Sciatic nerve (tissue), 2 donors: ENCODE results near the gene PRICKLE4. TPM values are rescaled to one million over a fixed set of nuclear protein-coding genes. Genes with fewer than 3 reads are reported as not detected.
"Not testable (repeated sequence)": the region's sequence is repeated elsewhere in the genome, so short reads cannot be mapped to it uniquely, and the experiment has no call there.

ENCODE experiments used
- ATAC-seq: fragments of 200-7000 bp; cut with Tn5 transposase; one replicate; pipeline ENCODE4 v1.9.1; 2020; ENCODE audit warnings: mild to moderate bottlenecking, moderate library complexity
- DNase-seq: peaks from one replicate; pipeline ENCODE4 v3.0.0-alpha.2; 2020; ENCODE audit warnings: low spot score
- intact Hi-C: fragments of 100-400 bp; cut with DNase I; formaldehyde crosslinking; loops from one replicate; pipeline ENCODE4 v1.14.2; 2022
- total RNA-seq: library from RNA; stranded (reverse); fragmentation: NEBNext Ultra II Directional; extraction: Animal tissue kit (Norgen Biotek cat#: 25700); gene quantifications from one replicate; pipeline ENCODE4 v1.2.1, GENCODE V29; 2021
- donor health status: DM: no; HTN: no; CAD: no.
- donor health status: DM: no; HTN: no; CAD: no.

PRICKLE4 gene
- total RNA-seq, 1 donor from 2014 or later, result 9.0 TPM

DNA sequence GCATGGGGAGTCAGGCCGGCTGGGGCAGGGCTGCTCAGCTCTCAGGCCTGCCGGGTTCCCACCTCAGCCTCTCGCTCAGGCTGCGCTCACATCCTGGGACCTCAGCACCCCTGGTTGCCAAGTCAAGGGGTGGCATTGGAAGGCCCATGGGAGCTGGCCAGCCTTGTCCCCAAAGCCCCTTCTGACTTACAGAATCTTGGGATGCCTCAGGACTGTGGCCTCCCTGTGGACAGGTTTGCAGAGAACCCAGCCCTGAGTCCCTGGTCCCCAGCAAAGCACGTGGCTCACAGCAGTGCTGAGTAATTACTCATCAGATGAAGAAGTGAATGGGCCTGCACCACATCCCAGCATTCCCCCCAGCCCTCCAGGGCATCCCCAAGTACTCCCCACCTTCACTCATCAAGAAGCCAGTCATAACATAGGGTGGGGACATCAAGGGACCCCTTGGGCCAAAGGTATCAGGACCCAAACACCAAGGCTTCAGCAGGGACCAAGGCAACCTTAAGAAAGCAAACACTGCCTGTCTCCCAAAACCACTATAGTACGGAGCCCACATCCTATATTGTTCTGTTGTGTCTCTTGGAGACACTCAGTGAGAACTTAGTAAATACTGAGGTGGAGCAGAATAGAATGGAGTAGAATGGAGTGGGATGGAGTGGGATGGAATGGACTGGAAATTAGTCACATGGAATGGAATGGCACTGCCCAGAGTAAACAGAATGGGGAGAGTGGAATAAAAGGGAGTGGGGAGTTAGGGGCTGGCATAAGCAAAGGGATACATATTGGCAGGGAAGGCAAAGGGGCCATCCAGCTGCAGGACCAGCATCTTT, 37.0 kb upstream of the PRICKLE4 start:
- ATAC-seq (no peak), DNase-seq (no peak)
- intact Hi-C loops, result no loop called here

DNA sequence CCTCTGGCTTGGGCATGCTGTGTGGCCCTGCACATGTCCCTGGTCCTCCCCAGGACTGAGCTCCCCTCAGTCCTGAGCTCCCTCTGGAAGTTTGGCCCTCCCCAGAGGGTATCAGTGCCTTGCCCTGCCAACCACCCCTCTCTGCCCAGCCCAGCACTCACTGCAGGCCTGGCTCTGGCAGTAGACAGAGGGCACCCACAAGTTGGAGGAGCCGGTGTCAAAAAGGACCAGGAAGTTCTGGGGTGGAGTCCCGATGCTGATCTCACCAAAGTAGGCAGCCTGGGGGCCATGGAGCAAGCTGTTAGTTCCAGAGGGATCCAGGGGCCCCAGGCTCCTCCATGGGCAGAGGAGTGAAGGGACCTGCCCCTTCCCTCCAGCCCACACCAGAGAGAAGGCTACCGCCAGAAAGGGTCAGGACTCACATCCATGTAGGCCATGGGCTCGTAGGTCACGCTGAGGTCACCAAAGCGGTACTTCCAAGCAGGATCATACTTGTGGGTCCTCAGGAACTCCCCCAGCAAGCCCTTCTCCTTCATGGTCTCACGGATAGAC, 36.3 kb upstream of the PRICKLE4 start:
- ATAC-seq, result no peak
- no peak for DNase-seq
- intact Hi-C loops, result no loop called here

DNA sequence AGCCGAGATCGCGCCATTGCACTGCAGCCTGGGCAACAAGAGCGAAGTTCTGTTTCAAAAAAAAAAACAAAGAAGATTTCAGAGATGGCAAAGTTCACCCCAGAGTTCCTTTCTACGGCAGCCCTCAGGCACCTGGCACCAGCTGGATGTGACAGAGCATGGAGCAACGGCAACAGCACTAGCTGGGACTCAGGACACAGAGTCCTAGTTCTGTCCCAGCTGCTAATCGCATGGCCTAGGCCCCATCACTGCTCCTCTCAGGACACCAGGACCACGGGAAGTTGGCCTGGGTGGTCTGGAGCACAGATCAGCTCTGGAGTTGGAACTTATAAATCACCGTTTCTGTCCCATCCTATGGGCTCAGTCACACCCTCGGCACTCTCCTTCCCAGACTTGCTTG, 34.5 kb upstream of the PRICKLE4 start:
- ATAC-seq (no peak), DNase-seq (no peak)
- intact Hi-C loops, result no loop called here

DNA sequence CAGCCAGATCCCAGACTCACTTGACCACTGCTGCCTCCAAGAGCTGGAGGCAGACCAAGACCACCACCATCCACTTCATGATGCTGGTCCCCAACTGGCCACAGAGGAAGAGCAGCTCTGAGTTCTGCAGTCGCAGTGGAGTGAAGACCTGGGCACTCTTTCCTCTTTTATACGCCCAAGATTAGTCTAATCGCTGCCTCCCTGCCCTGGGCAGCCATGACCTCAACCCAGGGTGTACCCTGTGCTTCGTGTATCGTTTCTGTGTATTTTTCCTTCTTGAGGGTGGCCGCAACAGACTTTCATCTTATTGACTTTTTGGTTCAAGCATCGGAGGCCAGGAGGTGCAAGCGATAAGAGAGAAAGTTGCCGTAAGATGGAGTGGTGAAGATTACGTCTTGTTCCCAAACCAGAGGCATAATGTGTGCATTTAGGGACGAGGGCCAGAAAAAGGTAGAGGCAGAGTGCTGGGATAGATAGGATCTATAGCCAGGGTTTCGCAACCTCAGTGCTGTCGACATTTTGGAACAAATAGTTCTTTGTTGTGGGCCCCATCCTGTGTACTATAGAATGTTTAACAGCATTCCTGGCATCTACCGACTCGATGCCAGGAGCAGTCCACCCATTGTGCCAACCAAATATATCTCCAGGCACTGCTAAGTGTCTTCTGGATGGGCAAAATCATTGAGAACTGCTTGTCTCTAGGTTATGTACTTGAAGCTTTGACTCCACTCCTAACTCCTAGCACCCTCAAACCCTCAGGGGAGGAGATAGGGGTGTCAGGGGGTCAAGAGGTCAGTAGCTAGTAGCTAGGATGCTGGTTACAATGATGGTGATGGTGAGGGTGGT, 33.1 kb upstream of the PRICKLE4 start, which contains the start of gene PGC:
TSS of gene PGC (minus strand) at position 142 of the 846 bp plus-strand sequence. CDS start at position 79, 63 bp downstream.
- no peak for ATAC-seq

DNA sequence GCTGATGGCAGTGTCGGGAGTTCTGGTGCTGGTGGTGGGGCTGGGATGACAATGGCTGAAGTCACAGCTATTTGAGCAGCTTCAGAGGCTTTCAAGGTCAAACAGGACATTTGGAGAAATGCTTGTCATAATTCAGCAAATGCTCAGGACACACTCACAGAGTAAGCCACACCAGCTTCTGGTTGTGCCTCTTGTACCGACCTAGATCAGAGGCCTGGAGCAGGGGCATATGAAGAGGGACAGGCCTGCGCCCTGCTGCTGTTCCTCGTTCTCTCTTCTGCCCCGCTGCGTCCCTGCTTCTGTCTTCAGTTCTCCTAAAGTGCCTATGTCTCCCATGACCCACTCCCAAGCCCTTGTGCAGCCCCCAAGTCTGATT, 32.5 kb upstream of the PRICKLE4 start:
- intact Hi-C loops, result no loop called here
- DNase-seq (no peak), ATAC-seq (no peak)

More for the DNA sequence above, 33.1 kb upstream of the PRICKLE4 start, which contains the start of gene PGC:
- intact Hi-C loops, result no loop called here
- DNase-seq, result no peak

DNA sequence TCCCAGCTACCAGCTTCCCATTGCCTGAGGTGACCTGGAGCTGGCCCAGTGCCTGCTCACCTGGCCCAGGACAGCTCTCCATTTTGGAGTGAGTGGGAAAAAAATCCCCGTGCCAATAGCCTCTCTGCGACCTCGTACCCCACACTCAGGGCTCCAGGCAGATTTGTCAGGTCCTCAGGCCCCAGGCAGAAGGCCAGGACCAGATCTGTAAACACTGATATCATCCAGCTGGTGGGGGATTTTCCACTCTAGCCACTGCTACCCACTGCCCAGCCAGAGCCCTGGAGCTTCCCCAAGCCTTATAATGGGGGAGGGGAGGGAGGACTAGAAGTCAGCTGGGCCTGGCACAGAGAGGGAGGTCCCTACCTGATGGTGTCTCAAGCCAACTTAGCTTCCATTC, 32.0 kb upstream of the PRICKLE4 start:
- ATAC-seq (no peak), DNase-seq (no peak)
- intact Hi-C loops, result no loop called here

DNA sequence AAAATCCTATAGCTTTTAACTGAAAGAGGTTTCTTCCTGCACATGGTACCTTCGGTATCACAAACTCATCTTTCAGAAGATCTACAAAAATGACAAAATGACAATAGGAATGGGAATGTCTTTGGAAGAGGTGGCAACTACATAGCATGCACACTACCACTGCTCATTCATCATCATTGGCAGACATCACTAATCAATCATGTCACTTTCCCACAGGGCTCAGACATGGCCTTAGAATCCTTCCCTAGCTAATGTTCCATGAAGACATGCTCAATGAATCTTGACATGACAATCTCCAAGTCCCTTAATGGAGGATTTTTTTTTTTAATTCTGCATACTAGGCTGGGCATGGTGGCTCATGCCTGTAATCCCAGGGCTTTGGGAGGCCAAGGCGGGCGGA, 30.2 kb upstream of the PRICKLE4 start:
- no peak for ATAC-seq
- intact Hi-C loops, result no loop called here
- no peak for DNase-seq

DNA sequence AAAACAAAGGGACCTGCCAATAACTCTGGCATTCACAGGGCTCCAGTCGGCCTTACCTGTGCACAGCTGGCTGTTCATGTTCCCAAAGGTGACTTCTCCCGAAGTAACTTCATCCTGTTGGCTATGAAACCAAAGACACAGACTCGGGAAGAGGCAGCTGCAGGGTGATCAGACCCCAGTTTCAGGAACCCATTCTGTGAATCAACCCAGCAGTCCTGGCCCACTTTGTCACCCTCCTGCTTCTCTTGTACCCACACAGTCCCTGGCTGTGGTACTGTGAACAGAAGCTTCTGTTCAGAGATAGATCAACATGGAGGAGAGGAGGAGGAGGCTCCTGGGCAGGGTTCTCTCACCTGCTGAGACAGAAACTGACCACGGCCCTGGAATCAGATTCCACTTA, 24.7 kb upstream of the PRICKLE4 start:
- intact Hi-C loops, result no loop called here

DNA sequence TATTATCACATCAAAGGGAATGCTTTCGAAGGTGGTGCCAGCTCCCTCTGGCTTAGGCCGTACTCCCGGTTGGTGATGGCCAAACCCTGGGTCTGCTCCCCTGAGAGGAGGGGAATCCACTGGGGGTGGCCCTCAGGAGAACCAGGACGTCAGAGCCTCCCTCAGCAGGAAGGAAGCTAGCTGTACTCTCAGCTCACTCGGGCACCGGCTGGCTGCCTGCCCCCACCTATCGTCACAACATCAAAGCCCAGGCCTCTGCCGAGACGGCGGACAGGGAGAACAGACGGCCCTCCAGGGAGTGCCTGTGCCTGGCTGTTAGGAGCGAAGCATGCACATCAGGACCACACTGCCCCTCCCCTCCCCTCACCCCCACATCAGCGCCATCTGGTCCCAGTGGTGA, 24.2 kb upstream of the PRICKLE4 start:
- DNase-seq (no peak), ATAC-seq (no peak)
- intact Hi-C loops, result no loop called here

More for the DNA sequence above, 24.7 kb upstream of the PRICKLE4 start:
- ATAC-seq (no peak), DNase-seq (no peak)

DNA sequence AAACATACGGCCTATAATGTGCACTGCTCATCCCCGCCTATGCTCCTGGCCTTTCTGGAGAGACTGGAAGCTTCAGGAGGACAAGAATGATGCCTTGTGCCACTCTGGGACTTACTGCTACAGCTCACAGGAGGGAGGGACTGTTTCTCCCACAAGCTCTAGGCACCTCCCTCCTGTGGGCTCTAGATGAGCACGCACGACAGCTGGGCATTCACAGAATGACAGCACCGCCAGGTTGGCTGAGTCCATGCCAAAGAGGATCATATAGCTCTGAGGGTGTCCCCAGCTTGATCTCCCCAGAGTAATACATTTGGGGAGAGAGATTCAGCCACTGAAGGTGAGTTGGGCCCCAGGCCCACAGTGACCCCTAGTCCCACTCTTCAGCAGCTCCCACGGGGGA, 23.3 kb upstream of the PRICKLE4 start:
- intact Hi-C loops, result no loop called here
- ATAC-seq (no peak), DNase-seq (no peak)

DNA sequence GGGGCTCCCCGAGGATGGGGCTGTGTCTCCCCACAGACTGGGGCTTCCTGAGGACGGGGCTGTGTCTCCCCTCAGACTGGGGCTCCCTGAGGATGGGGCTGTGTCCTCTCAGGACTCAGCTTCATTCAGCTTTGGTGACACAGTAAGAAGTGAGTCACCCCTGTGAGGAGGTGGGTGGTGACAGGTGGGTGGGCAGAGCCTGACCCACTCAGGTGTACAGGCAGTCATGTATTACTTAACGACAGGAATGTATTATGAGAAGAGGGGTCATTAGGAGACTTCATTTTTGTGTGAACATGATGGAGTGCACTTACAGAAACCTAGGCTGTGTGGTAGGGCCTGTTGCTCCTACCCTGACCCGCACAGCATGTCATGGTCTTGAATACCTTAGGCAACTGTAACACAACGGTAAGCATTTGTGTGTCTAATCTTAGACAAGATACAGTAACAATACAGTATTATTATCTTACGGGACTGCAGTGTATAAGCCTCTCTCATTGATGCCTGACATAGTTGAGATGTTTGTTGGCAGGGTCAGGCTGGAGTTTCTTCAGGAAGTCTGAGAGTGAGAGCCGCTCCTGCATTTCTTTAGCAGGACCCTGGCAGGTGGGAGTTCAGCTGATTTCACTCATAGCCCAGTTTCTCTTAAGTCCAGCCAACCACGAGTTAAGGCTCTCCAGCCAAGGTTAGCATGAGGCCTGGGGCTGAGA, 22.5 kb upstream of the PRICKLE4 start:
- DNase-seq (no peak), ATAC-seq (no peak)
- intact Hi-C loops, result no loop called here

DNA sequence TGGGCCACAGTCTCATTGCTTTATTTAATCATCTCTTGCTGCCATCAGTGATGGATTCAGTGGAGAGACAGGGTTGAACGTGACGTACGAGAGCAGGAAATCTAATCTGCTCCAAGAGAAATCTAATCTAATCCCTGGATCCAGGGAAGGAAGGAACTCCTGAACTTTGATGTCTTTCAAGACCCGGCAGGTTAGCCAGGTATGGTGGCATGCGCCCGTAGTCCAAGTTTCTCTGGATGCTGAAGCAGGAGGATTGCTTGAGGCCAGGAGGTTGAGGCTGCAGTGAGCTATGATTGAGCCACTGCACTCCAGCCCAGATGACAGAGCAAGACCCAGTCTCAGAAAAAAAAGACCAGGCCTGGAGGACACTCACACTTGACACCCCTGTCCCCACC, 21.9 kb upstream of the PRICKLE4 start:
- ATAC-seq (no peak), DNase-seq (no peak)
- intact Hi-C loops, result no loop called here

DNA sequence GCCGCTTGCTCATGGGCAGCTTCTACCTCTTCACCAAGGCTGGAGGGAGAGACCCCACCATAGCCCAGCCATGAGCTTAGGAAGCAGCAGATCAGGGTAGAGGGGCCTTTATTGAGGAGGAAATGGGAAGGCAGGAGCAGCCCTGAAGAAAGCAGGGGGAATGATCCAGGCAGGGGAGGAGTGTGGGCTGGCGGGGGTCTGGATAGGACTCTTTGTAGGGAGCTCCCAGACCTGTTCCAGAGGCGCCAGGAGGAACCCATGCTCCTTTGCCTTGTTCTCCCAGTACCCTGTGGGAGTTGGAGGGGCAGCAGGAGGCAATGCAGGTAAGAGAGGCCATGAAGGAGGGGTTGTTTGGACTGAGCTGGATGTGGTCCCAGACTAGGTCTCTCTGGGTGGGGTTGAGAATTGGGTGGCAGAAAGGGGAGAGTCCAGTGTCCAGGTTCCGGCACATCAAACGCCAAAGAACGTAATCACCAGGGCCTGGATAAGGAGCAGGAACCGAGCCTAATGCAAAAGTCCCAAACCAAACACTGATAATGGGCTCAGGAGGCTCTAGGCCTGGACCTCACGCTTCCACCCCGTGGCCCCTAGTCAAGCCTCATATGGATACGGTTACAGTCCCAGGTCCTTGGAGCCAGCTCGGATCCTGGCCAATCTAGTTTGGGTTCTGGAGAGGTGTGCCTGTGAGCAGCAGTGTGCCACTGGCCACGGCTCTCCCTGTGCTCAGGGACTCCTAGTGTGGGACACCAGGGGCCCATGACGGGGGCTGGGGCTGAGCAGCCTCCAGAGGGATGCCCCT, 21.3 kb upstream of the PRICKLE4 start:
- intact Hi-C loops, result no loop called here
- ATAC-seq, result no peak

DNA sequence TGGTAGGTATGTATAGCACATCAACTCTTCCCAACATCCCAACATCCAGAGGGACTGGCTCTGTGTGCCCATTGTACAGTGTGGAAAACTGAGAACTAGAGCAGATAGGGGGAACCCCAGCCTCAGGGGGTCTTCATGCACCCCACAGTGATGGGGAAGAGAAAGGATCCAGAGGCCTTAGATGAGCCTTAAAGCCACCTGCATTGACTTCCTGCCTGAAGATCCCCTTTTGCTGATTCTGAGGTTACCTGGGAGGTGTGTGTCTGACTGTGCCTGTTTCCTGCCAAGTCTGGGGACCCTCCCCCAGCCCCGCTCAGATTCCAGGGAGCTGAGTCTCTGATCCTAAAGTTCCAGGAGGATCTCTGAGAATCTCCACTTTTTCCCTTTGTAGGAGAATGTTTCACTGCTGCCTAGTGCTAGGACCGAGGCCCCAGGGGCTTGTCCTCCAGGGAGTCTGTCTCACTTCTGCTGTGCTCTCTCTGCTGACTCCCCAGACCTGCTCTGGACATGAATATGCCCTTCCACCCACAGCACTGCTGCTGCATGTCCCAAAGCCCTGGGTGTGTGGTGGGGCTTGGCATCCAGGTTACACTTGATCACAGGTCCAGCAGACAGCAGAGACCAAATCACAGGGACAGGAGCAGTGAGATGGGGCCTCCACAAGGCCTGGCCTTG, 20.5 kb upstream of the PRICKLE4 start:
- intact Hi-C loops, result no loop called here
- DNase-seq (no peak), ATAC-seq (no peak)

More for the DNA sequence above, 21.3 kb upstream of the PRICKLE4 start:
- DNase-seq, result no peak

DNA sequence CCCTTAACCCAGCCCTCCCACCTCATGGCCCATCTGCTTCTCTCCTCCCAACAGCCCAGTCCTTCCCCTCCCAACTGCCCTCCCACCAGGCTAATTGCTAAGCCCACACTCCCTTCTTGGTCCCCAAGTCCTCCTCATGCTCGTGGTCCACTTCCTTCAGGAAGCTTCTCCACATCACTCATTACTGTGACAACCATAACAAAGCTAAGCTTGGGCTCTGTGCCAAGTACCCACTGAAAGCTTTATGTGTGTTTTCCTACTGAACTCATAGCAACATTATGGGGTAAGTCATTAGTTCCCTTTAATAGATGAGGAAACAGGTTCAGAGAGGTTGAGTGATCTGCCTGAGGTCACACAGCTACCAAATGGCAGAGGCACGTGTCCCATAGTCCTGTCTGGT, 17.1 kb upstream of the PRICKLE4 start:
- ATAC-seq, result no peak
- DNase-seq, result no peak
- intact Hi-C loops, result no loop called here

DNA sequence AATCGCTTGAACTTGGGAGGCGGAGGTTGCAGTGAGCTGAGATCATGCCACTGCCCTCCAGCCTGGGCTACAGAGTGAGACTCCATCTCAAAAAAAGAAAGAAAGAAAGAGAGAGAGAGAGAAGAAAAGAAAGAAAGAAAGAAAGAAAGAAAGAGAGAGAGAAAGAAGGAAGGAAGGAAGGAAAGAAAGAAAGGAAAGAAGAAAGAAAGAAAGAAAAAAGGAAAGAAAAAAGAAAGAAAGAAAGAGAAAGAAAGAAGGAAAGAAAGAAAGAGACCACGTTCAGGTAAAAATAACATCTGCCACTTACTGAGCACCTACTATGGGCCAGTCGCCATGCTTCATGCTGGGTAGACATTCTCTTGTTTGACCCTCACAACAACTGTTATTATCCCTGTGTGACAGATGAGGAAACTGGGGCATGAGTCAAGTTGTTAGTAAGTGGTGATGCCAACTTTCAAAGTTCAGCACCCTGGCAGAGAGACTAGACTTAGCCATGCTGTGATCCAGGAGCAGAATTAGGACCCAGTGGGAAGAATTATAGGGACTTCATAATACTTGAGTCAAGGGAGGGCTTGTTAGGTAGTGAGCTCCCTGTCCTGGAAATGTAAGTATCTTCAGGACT, 14.4 kb upstream of the PRICKLE4 start:
- intact Hi-C loops, DNase-seq, ATAC-seq: not testable (repeated sequence)

DNA sequence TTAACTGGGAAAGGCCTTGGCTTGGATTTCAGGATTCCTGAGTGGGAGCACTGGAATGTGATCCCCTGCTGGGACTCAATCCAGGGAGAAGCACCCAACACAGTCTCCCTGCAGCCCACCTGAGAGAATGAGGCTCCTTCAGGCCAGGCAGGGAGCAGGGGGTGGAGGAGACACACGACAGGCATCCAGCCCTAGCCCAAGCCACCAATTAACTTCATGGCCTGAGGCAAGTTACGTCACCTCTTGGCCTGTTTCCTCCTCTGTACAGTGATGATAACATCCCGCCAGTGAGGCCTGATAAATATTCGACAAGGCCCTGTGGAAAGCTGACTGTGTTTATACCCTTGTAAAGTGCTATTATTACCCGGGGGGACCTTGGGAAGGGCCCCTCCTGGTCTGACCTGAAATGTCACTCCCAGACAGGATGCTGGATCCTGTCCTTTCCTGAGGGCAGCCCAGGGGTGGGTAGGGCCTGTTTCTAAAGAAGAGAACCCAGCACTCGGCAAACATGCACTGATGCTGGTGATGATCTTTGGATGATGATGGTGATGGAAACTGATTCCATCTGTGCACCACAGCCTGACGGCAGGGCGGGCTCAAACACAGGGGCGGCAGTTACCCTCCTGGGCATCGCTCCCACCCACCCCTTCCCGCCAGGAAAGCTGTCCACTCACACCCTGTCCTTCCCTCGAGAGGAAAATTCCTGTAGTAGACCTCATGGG, 13.3 kb upstream of the PRICKLE4 start:
- intact Hi-C loops, result no loop called here
- ATAC-seq, result peak; percentile 73
- no peak for DNase-seq
